GM11168 (cell line): ENCODE measurements around the gene DAB2IP.

Source experiments
- in situ Hi-C: fragments of 300-500 bp; cut with MboI; formaldehyde crosslinking; loops from one replicate; pipeline ENCODE4 v1.12.0; 2022; ENCODE audit warnings: low sequenced_read_pairs; ENCODE audit not compliant: unreplicated experiment

Gene DAB2IP

GRCh38 chr9:121751686-121752445, 100.4 kb downstream of the DAB2IP start:
- in situ Hi-C loops, result no loop called here

- in situ Hi-C loops, result no loop called here
Observed at GRCh38 chr9:121752929-121753328, 101.5 kb downstream of the DAB2IP start.

- in situ Hi-C loops, result no loop called here
Observed at GRCh38 chr9:121753802-121754654, 102.6 kb downstream of the DAB2IP start.

- in situ Hi-C loops, result no loop called here
Observed at GRCh38 chr9:121754655-121755436, 103.4 kb downstream of the DAB2IP start.

GRCh38 chr9:121755581-121755980, 104.1 kb downstream of the DAB2IP start:
- in situ Hi-C loops, result no loop called here

- in situ Hi-C loops, result no loop called here
Observed at GRCh38 chr9:121756474-121757280, 105.2 kb downstream of the DAB2IP start.

- in situ Hi-C loops, result no loop called here
Observed at GRCh38 chr9:121757281-121757585, 105.8 kb downstream of the DAB2IP start.

- in situ Hi-C loops, result no loop called here
Observed at GRCh38 chr9:121758693-121759092, 107.3 kb downstream of the DAB2IP start.

GRCh38 chr9:121759996-121760395, 108.6 kb downstream of the DAB2IP start:
- in situ Hi-C loops, result no loop called here

- in situ Hi-C loops, result no loop called here
Observed at GRCh38 chr9:121760571-121760970, 109.1 kb downstream of the DAB2IP start.

- in situ Hi-C loops, result no loop called here
Observed at GRCh38 chr9:121763131-121763530, 111.7 kb downstream of the DAB2IP start.

GRCh38 chr9:121763561-121764370, 112.3 kb downstream of the DAB2IP start:
- in situ Hi-C loops, result no loop called here

GRCh38 chr9:121764371-121764730, 112.9 kb downstream of the DAB2IP start:
- in situ Hi-C loops, result no loop called here

GRCh38 chr9:121765021-121765950, 113.9 kb downstream of the DAB2IP start:
- in situ Hi-C loops, result no loop called here

- in situ Hi-C loops, result no loop called here
Observed at GRCh38 chr9:121766081-121766683, 114.7 kb downstream of the DAB2IP start.

GRCh38 chr9:121767171-121767769, 115.8 kb downstream of the DAB2IP start:
- in situ Hi-C loops, result no loop called here

GRCh38 chr9:121768416-121769015, 117.1 kb downstream of the DAB2IP start:
- in situ Hi-C loops, result no loop called here
